ENCODE measurements around the gene CCDC106.

DNA sequence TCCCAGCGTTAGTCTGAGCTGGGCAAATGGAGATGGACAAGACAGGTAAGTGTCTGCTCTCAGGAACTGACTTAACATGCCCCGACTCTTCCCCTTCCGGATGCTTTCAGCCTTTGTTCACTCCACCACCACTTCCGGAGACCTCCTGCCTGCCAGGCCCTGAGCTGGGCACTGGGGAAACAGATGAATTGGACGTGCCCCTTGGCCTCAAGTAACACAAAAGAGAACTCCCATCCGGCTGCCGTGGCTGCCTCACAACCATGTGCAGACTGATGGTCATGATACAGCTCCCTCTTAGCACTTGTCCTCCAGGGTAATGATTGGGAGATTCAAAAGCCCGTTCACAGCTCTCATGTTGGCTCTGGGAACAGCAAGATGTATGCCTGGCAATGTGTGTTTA lies 30.6 kb upstream of the CCDC106 start:
- TF ChIP-seq, protein P1, sequence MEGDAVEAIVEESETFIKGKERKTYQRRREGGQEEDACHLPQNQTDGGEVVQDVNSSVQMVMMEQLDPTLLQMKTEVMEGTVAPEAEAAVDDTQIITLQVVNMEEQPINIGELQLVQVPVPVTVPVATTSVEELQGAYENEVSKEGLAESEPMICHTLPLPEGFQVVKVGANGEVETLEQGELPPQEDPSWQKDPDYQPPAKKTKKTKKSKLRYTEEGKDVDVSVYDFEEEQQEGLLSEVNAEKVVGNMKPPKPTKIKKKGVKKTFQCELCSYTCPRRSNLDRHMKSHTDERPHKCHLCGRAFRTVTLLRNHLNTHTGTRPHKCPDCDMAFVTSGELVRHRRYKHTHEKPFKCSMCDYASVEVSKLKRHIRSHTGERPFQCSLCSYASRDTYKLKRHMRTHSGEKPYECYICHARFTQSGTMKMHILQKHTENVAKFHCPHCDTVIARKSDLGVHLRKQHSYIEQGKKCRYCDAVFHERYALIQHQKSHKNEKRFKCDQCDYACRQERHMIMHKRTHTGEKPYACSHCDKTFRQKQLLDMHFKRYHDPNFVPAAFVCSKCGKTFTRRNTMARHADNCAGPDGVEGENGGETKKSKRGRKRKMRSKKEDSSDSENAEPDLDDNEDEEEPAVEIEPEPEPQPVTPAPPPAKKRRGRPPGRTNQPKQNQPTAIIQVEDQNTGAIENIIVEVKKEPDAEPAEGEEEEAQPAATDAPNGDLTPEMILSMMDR (conservative IDR thresholded peaks at IDR 0.05; ENCODE audit: low read depth, low read length) = no peak
- TF ChIP-seq EZH2 (IDR thresholded peaks at IDR 0.05; ENCODE audit: low read length, unreplicated experiment) (no peak), EZH2phosphoT487 (IDR thresholded peaks at IDR 0.05; ENCODE audit: borderline replicate concordance, low read length) (no peak)
